HG03025 (cell line): ENCODE results near the gene PRSS56.
"Not testable (repeated sequence)": the region's sequence is repeated elsewhere in the genome, so short reads cannot be mapped to it uniquely, and the experiment has no call there.

Source experiments
- ATAC-seq: cut with Tn5 transposase; IDR thresholded peaks from one replicate; pipeline ENCODE4 v1.9.1; 2021; ENCODE audit warnings: mild to moderate bottlenecking, moderate library complexity; ENCODE audit not compliant: unreplicated experiment, low FRiP score

The PRSS56 gene

GRCh38 chr2:232523682-232524597 lies 3.8 kb downstream of the PRSS56 start:
- ATAC-seq: no peak

- ATAC-seq: no peak
These were observed 4.6 kb downstream of the PRSS56 start for GRCh38 chr2:232524771-232525170.

- no peak for ATAC-seq
These were observed 5.0 kb downstream of the PRSS56 start for GRCh38 chr2:232525199-232525598.

- no peak for ATAC-seq
These were observed 5.7 kb downstream of the PRSS56 start, which contains the start of gene CHRND for GRCh38 chr2:232525791-232526371. CHRND (plus strand) TSS chr2:232526160; CDS start chr2:232526216, 56 bp downstream.

GRCh38 chr2:232526372-232526941 lies 6.3 kb downstream of the PRSS56 start:
- ATAC-seq: no peak

GRCh38 chr2:232527905-232528470 lies 7.8 kb downstream of the PRSS56 start:
- ATAC-seq: no peak

- no peak for ATAC-seq
These were observed 8.7 kb downstream of the PRSS56 start for GRCh38 chr2:232528746-232529460.

- no peak for ATAC-seq
These were observed 9.8 kb downstream of the PRSS56 start for GRCh38 chr2:232529806-232530547.

- ATAC-seq: no peak
These were observed 10.6 kb downstream of the PRSS56 start for GRCh38 chr2:232530626-232531260.

- ATAC-seq: no peak
These were observed 12.2 kb downstream of the PRSS56 start for GRCh38 chr2:232532419-232532818.

GRCh38 chr2:232532821-232533220 lies 12.6 kb downstream of the PRSS56 start:
- ATAC-seq: not testable (repeated sequence)

GRCh38 chr2:232533944-232534710 lies 13.9 kb downstream of the PRSS56 start:
- ATAC-seq: no peak

GRCh38 chr2:232534940-232535651 lies 14.9 kb downstream of the PRSS56 start:
- no peak for ATAC-seq

GRCh38 chr2:232535761-232536530 lies 15.8 kb downstream of the PRSS56 start:
- no peak for ATAC-seq

- no peak for ATAC-seq
These were observed 16.9 kb downstream of the PRSS56 start for GRCh38 chr2:232537079-232537478.

- no peak for ATAC-seq
These were observed 17.3 kb downstream of the PRSS56 start for GRCh38 chr2:232537499-232537898.

GRCh38 chr2:232538671-232539070 lies 18.5 kb downstream of the PRSS56 start:
- no peak for ATAC-seq
